ENCODE data around the gene TREH.

The TREH gene

GRCh38 chr11:118652681-118653181, 26.7 kb downstream of the TREH start:
- H3K27ac ChIP-seq, result no peak overlapping the region
- TF ChIP-seq CTCF (conservative IDR thresholded peaks at IDR 0.05) (no peak), ZFX (IDR thresholded peaks at IDR 0.05) (no peak)

GRCh38 chr11:118651820-118652219, 27.6 kb downstream of the TREH start:
- no peak overlapping the region for H3K27ac ChIP-seq

GRCh38 chr11:118650366-118650765, 29.1 kb downstream of the TREH start:
- TF ChIP-seq ZFX (IDR thresholded peaks at IDR 0.05) (no peak), CTCF (conservative IDR thresholded peaks at IDR 0.05) (no peak)
- H3K27ac ChIP-seq, result no peak overlapping the region

More at GRCh38 chr11:118651820-118652219, 27.6 kb downstream of the TREH start:
- TF ChIP-seq CTCF (conservative IDR thresholded peaks at IDR 0.05) (no peak), ZFX (IDR thresholded peaks at IDR 0.05) (no peak)

- TF ChIP-seq CTCF (conservative IDR thresholded peaks at IDR 0.05) (no peak), ZFX (IDR thresholded peaks at IDR 0.05) (no peak)
- no peak overlapping the region for H3K27ac ChIP-seq
Observed at GRCh38 chr11:118649941-118650340, 29.5 kb downstream of the TREH start.

- TF ChIP-seq ZFX (IDR thresholded peaks at IDR 0.05), result no peak
- no peak for TF ChIP-seq CTCF (conservative IDR thresholded peaks at IDR 0.05)
- no peak overlapping the region for H3K27ac ChIP-seq
Observed at GRCh38 chr11:118648291-118648690, 31.2 kb downstream of the TREH start.

- TF ChIP-seq ZFX (IDR thresholded peaks at IDR 0.05) (no peak), CTCF (conservative IDR thresholded peaks at IDR 0.05) (no peak)
- peak overlapping the region; percentile 37 for H3K27ac ChIP-seq
Observed at GRCh38 chr11:118646393-118646792, 33.1 kb downstream of the TREH start.

- H3K27ac ChIP-seq, result peak overlapping the region; percentile 37
- TF ChIP-seq CTCF (conservative IDR thresholded peaks at IDR 0.05) (no peak), ZFX (IDR thresholded peaks at IDR 0.05) (no peak)
Observed at GRCh38 chr11:118645066-118645715, 34.3 kb downstream of the TREH start.

All from C4-2B (cell line).